ENCODE measurements around the gene GORASP2.

GRCh38 chr2:170887496-170887895, 41.6 kb upstream of the GORASP2 start:
- TF ChIP-seq CTCF (IDR thresholded peaks at IDR 0.05; ENCODE audit: low read length) (no peak), EZH2phosphoT487 (IDR thresholded peaks at IDR 0.05; ENCODE audit: low read length) (no peak)

All from MM.1S (cell line).